H9 (cell line): ENCODE data around the gene ABCF2. TPM values are rescaled to one million over a fixed set of nuclear protein-coding genes. Genes with fewer than 3 reads are reported as not detected.

Experiments
- DNase-seq: peaks from one replicate; pipeline ENCODE4 v3.0.0-alpha.2; 2017
- H2AFZ ChIP-seq: one replicate; pipeline ENCODE4 v1.6.1; 2013; ENCODE audit warnings: mild to moderate bottlenecking, low read length, control low read depth, moderate library complexity
- H2AK5ac ChIP-seq: 2 replicates; pipeline ENCODE4 v1.6.1; 2013; ENCODE audit warnings: low read length, control low read depth, mixed read lengths; ENCODE audit not compliant: insufficient read length
- H2BK120ac ChIP-seq: one replicate; pipeline ENCODE4 v1.6.1; 2013; ENCODE audit warnings: low read depth, mild to moderate bottlenecking, low read length, control low read depth, inconsistent platforms; ENCODE audit not compliant: poor library complexity, severe bottlenecking
- H2BK12ac ChIP-seq: 2 replicates; pipeline ENCODE4 v1.6.1; 2013; ENCODE audit warnings: low read length, control low read depth, mixed read lengths, low read depth; ENCODE audit not compliant: insufficient read length
- H2BK15ac ChIP-seq: 2 replicates; pipeline ENCODE4 v1.6.1; 2013; ENCODE audit warnings: low read depth, low read length, control low read depth
- H2BK20ac ChIP-seq: one replicate; pipeline ENCODE4 v1.6.1; 2013; ENCODE audit warnings: low read depth, mild to moderate bottlenecking, low read length, control low read depth, inconsistent platforms; ENCODE audit not compliant: poor library complexity, severe bottlenecking
- H2BK5ac ChIP-seq: 2 replicates; pipeline ENCODE4 v1.6.1; 2013; ENCODE audit warnings: low read length, control low read depth, mixed read lengths; ENCODE audit not compliant: insufficient read length
- H3K14ac ChIP-seq: 2 replicates; pipeline ENCODE4 v1.6.1; 2013; ENCODE audit warnings: low read length, control low read depth; ENCODE audit not compliant: insufficient read depth
- H3K18ac ChIP-seq: 2 replicates; pipeline ENCODE4 v1.6.1; 2013; ENCODE audit warnings: low read depth, mild to moderate bottlenecking, mixed read lengths, low read length, control low read depth; ENCODE audit not compliant: insufficient read length
- H3K23ac ChIP-seq: 2 replicates; pipeline ENCODE4 v1.6.1; 2013; ENCODE audit warnings: low read length, control low read depth, mixed read lengths, low read depth; ENCODE audit not compliant: insufficient read length
- H3K23me2 ChIP-seq: 2 replicates; pipeline ENCODE4 v1.6.1; 2013; ENCODE audit warnings: low read depth, mild to moderate bottlenecking, mixed read lengths, low read length, control low read depth; ENCODE audit not compliant: insufficient read length, poor library complexity, severe bottlenecking
- H3K27ac ChIP-seq: 2 replicates; pipeline ENCODE4 v1.5.1; 2013; ENCODE audit warnings: low read length, control low read depth, mixed read lengths, low read depth; ENCODE audit not compliant: insufficient read length
- H3K27me3 ChIP-seq: 2 replicates; pipeline ENCODE4 v1.6.1; 2013; ENCODE audit warnings: low read length, control low read depth, inconsistent platforms; ENCODE audit not compliant: insufficient read depth
- H3K4ac ChIP-seq: 2 replicates; pipeline ENCODE4 v1.6.1; 2013; ENCODE audit warnings: low read depth, mild to moderate bottlenecking, control low read depth, inconsistent platforms, low read length, moderate library complexity
- H3K4me1 ChIP-seq: 2 replicates; pipeline ENCODE4 v1.6.1; 2013; ENCODE audit warnings: low read length, control low read depth, inconsistent platforms; ENCODE audit not compliant: insufficient read depth
- H3K4me2 ChIP-seq: 2 replicates; pipeline ENCODE4 v1.6.1; 2013; ENCODE audit warnings: low read length, control low read depth, mixed read lengths; ENCODE audit not compliant: insufficient read length, insufficient read depth
- H3K56ac ChIP-seq: 2 replicates; pipeline ENCODE4 v1.6.1; 2013; ENCODE audit warnings: low read depth, mild to moderate bottlenecking, mixed read lengths, low read length, control low read depth; ENCODE audit not compliant: insufficient read length
- H3K79me1 ChIP-seq: 2 replicates; pipeline ENCODE4 v1.6.1; 2013; ENCODE audit warnings: low read depth, mild to moderate bottlenecking, moderate library complexity, low read length, control low read depth, inconsistent platforms; ENCODE audit not compliant: insufficient read depth, poor library complexity, severe bottlenecking
- H3K79me2 ChIP-seq: 2 replicates; pipeline ENCODE4 v1.6.1; 2013; ENCODE audit warnings: low read length, control low read depth, inconsistent platforms; ENCODE audit not compliant: insufficient read depth
- H3K9ac ChIP-seq: 2 replicates; pipeline ENCODE4 v1.6.1; 2013; ENCODE audit warnings: low read length, control low read depth, mixed read lengths; ENCODE audit not compliant: insufficient read length; ENCODE audit errors: extremely low read depth
- H3K9me3 ChIP-seq: one replicate; pipeline ENCODE4 v1.6.1; 2013; ENCODE audit warnings: low read depth, low read length, inconsistent platforms; ENCODE audit not compliant: control insufficient read depth
- H3T11ph ChIP-seq: one replicate; pipeline ENCODE4 v1.6.1; 2013; ENCODE audit warnings: mild to moderate bottlenecking, low read length, control low read depth, inconsistent platforms
- H4K20me1 ChIP-seq: one replicate; pipeline ENCODE4 v1.6.1; 2013; ENCODE audit not compliant: control insufficient read depth, insufficient read length, insufficient read depth
- H4K5ac ChIP-seq: 2 replicates; pipeline ENCODE4 v1.6.1; 2013; ENCODE audit warnings: low read depth, mild to moderate bottlenecking, mixed read lengths, low read length, control low read depth; ENCODE audit not compliant: insufficient read length
- H4K8ac ChIP-seq: replicated peaks from 2 replicates; pipeline ENCODE4 v1.6.1; 2013; ENCODE audit warnings: low read length, control low read depth, mixed read lengths, low read depth; ENCODE audit not compliant: insufficient read length
- H4K91ac ChIP-seq: 2 replicates; pipeline ENCODE4 v1.6.1; 2013; ENCODE audit warnings: low read depth, mild to moderate bottlenecking, moderate library complexity, mixed read lengths, low read length, control low read depth; ENCODE audit not compliant: insufficient read length
- H3K27ac Mint-ChIP-seq, 3 experiments: 2 replicates in 2 of 3; 3 replicates in 1 of 3; pipeline ENCODE4 v1.8.0; 2020 to 2021; ENCODE audit warnings: mixed read lengths in 3 of 3, mild to moderate bottlenecking in 1 of 3, moderate library complexity in 1 of 3
- H3K27me3 Mint-ChIP-seq: 2 replicates; pipeline ENCODE4 v1.8.0; 2021; ENCODE audit warnings: low read depth, mild to moderate bottlenecking, moderate library complexity, mixed read lengths
- H3K36me3 Mint-ChIP-seq, 3 experiments: 2 replicates in 2 of 3; 3 replicates in 1 of 3; pipeline ENCODE4 v1.8.0; 2020 to 2021; ENCODE audit warnings: low read depth in 3 of 3, mixed read lengths in 3 of 3; ENCODE audit not compliant: insufficient read depth in 1 of 3
- H3K4me1 Mint-ChIP-seq, 2 experiments: 2 replicates each; pipeline ENCODE4 v1.8.0; 2020; ENCODE audit warnings: mixed read lengths in 2 of 2
- H3K4me3 Mint-ChIP-seq, 2 experiments: 2 replicates in 1 of 2; 3 replicates in 1 of 2; pipeline ENCODE4 v1.8.0; 2020 to 2021; ENCODE audit warnings: mild to moderate bottlenecking in 2 of 2, mixed read lengths in 2 of 2, moderate library complexity in 1 of 2
- H3K9me3 Mint-ChIP-seq, 2 experiments: 2 replicates in 1 of 2; 3 replicates in 1 of 2; pipeline ENCODE4 v1.8.0; 2020; ENCODE audit warnings: mild to moderate bottlenecking in 2 of 2, mixed read lengths in 2 of 2, moderate library complexity in 1 of 2
- CTCF ChIP-seq: fragments of 200-600 bp; sonication (generic); conservative IDR thresholded peaks from 3 replicates; pipeline ENCODE4 v1.8.0; 2021; ENCODE audit warnings: antibody characterized with exemption, mild to moderate bottlenecking
- WGBS: extraction: QIAGEN DNeasy Blood & Tissue Kit; methylation state at CpG from one replicate; pipeline ENCODE4 v1.1.7; 2013; ENCODE audit warnings: missing lambda C conversion rate, low lambda C conversion rate, mixed read lengths; ENCODE audit not compliant: insufficient read length; ENCODE audit errors: extremely low coverage; 5-methylcytosine and 5-hydroxymethylcytosine counted together
- total RNA-seq: library from RNA; stranded (reverse); gene quantifications from 2 replicates; pipeline ENCODE4 v1.2.1, GENCODE V29; 2021

ABCF2 gene
- total RNA-seq, 1 experiment from 2014 or later, result 70.1 TPM

DNA sequence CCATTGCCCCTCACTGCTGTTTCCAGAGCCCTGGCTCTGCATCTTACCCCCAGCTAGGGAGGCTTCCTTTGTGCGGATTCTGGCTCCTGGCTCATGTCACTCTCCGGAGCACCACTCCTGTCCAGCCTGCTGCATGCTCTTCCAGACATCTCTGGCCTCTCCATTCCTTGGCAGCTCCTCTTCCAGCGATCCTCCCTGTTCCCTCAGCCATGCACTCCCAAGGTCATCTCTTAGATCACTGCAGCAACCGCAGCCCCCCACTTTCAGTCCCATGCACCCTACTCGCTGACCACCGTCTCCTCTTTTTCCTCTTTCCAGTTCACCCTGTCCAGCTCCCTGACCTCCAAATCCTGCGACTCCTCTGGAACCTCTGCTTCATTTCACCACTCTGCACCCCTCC is 28.4 kb upstream of the ABCF2 start:
- H2BK5ac ChIP-seq, result no peak overlapping the region
- H3K4me1 ChIP-seq, result peaks cover 3% of the 10 kb centered on the region; the same call in 1 of the 2 replicates
- H3K4ac ChIP-seq, result no peak overlapping the region
- peaks cover 11% of the 10 kb centered on the region for H3K23me2 ChIP-seq
- H3K56ac ChIP-seq, result no peak overlapping the region
- H3K27me3 ChIP-seq, result peaks cover 3% of the 10 kb centered on the region; the same call in 1 of the 2 replicates
- Mint-ChIP-seq H3K27me3 (peaks cover 84% of the 10 kb centered on the region), H3K36me3 (no peaks in the 10 kb centered on the region; a peak in 1 of 7 replicates), H3K4me1 (peaks cover 25 to 45% of the 10 kb centered on the region in 2 experiments), H3K9me3 (no peaks in the 10 kb centered on the region; a peak in 1 of 5 replicates), H3K27ac (peak overlapping the region in 1 of 3 experiments; percentile 44; a peak in 2 of 7 replicates), H3K4me3 (peak overlapping the region in 1 of 2 experiments; percentile 4; a peak in 2 of 5 replicates)
- no peak overlapping the region for H3K9ac ChIP-seq
- no peak overlapping the region for H4K91ac ChIP-seq
- H3K4me2 ChIP-seq, result no peak overlapping the region
- no peak overlapping the region for H3K23ac ChIP-seq
- H2AFZ ChIP-seq, result no peak overlapping the region
- WGBS, result no CpG with 5 or more reads among the region's 7 CpGs
- no peak overlapping the region for H4K8ac ChIP-seq
- no peak overlapping the region for H4K5ac ChIP-seq
- no peak overlapping the region for H3K18ac ChIP-seq
- H3K79me1 ChIP-seq, result no peaks in the 10 kb centered on the region
- H2BK12ac ChIP-seq, result no peak overlapping the region
- H2BK15ac ChIP-seq, result peak overlapping the region; percentile 28; the same call in 1 of the 2 replicates
- no peaks in the 10 kb centered on the region for H3K79me2 ChIP-seq
- no peak for DNase-seq
- H3T11ph ChIP-seq, result no peak overlapping the region
- no peaks in the 10 kb centered on the region for H3K9me3 ChIP-seq
- no peak overlapping the region for H3K27ac ChIP-seq
- H3K14ac ChIP-seq, result no peak overlapping the region; the same call in 1 of the 2 replicates
- H2BK20ac ChIP-seq, result no peak overlapping the region
- no peak overlapping the region for H2BK120ac ChIP-seq
- no peak for TF ChIP-seq CTCF
- H2AK5ac ChIP-seq, result no peak overlapping the region
- no peaks in the 10 kb centered on the region for H4K20me1 ChIP-seq
